Trophoblast cell (in vitro differentiated cells and primary cell): ENCODE results near the gene FCHO1.
"Not testable (repeated sequence)": the region's sequence is repeated elsewhere in the genome, so short reads cannot be mapped to it uniquely, and the experiment has no call there.

Source experiments
- DNase-seq, 2 donors: peaks; one replicate each; pipeline ENCODE4 v3.0.0-alpha.2; 2016
- H2AFZ ChIP-seq: 2 replicates; pipeline ENCODE4 v1.6.1; 2013; ENCODE audit warnings: low read length, moderate library complexity, mild to moderate bottlenecking; ENCODE audit not compliant: insufficient read depth, poor library complexity
- H2AK5ac ChIP-seq: 2 replicates; pipeline ENCODE4 v1.6.1; 2013; ENCODE audit warnings: mild to moderate bottlenecking, low read length
- H2BK120ac ChIP-seq: 2 replicates; pipeline ENCODE4 v1.6.1; 2013; ENCODE audit warnings: low read length, mild to moderate bottlenecking, moderate library complexity; ENCODE audit not compliant: insufficient read depth, poor library complexity
- H2BK12ac ChIP-seq: 2 replicates; pipeline ENCODE4 v1.6.1; 2013; ENCODE audit warnings: mild to moderate bottlenecking, low read length, moderate library complexity
- H2BK5ac ChIP-seq: 2 replicates; pipeline ENCODE4 v1.6.1; 2013; ENCODE audit warnings: low read length, low read depth, moderate library complexity, mild to moderate bottlenecking; ENCODE audit not compliant: poor library complexity
- H3K14ac ChIP-seq: 2 replicates; pipeline ENCODE4 v1.6.1; 2013; ENCODE audit warnings: mild to moderate bottlenecking, low read length
- H3K18ac ChIP-seq: 2 replicates; pipeline ENCODE4 v1.6.1; 2013; ENCODE audit warnings: mild to moderate bottlenecking, low read length
- H3K23ac ChIP-seq: 2 replicates; pipeline ENCODE4 v1.6.1; 2013; ENCODE audit warnings: low read length
- H3K27ac ChIP-seq: 2 replicates; pipeline ENCODE4 v1.5.1; 2013; ENCODE audit warnings: low read depth, mild to moderate bottlenecking, inconsistent platforms, low read length, moderate library complexity
- H3K27me3 ChIP-seq: 2 replicates; pipeline ENCODE4 v1.6.1; 2013; ENCODE audit warnings: inconsistent platforms, mild to moderate bottlenecking, low read length, moderate library complexity; ENCODE audit not compliant: insufficient read depth
- H3K36me3 ChIP-seq, 2 experiments: 1 replicate in 1 of 2; 2 replicates in 1 of 2; pipeline ENCODE4 v1.6.1; 2013; ENCODE audit warnings: low read length in 2 of 2, mild to moderate bottlenecking in 2 of 2, moderate library complexity in 1 of 2; ENCODE audit not compliant: insufficient read depth in 2 of 2, control insufficient read depth in 1 of 2
- H3K4ac ChIP-seq: 2 replicates; pipeline ENCODE4 v1.6.1; 2013; ENCODE audit warnings: low read depth, mild to moderate bottlenecking, low read length, moderate library complexity
- H3K4me1 ChIP-seq, 2 experiments: 1 replicate in 1 of 2; 2 replicates in 1 of 2; pipeline ENCODE4 v1.6.1; 2013; ENCODE audit warnings: low read length in 2 of 2, mild to moderate bottlenecking in 2 of 2, moderate library complexity in 1 of 2; ENCODE audit not compliant: insufficient read depth in 2 of 2, control insufficient read depth in 1 of 2
- H3K4me2 ChIP-seq: 2 replicates; pipeline ENCODE4 v1.6.1; 2013; ENCODE audit warnings: inconsistent platforms, mild to moderate bottlenecking, low read length, moderate library complexity
- H3K4me3 ChIP-seq: 2 replicates; pipeline ENCODE4 v1.5.1; 2013; ENCODE audit warnings: mild to moderate bottlenecking, low read depth, low read length, inconsistent platforms
- H3K79me1 ChIP-seq: one replicate; pipeline ENCODE4 v1.6.1; 2013; ENCODE audit warnings: low read length
- H3K79me2 ChIP-seq: 2 replicates; pipeline ENCODE4 v1.6.1; 2013; ENCODE audit warnings: low read length, mild to moderate bottlenecking; ENCODE audit not compliant: control insufficient read depth, insufficient read depth, poor library complexity
- H3K9ac ChIP-seq: 2 replicates; pipeline ENCODE4 v1.6.1; 2013; ENCODE audit warnings: mild to moderate bottlenecking, low read length
- H3K9me3 ChIP-seq: 2 replicates; pipeline ENCODE4 v1.6.1; 2013; ENCODE audit warnings: low read depth, mild to moderate bottlenecking, control low read depth, inconsistent platforms, low read length; ENCODE audit not compliant: insufficient read depth
- H4K12ac ChIP-seq: 2 replicates; pipeline ENCODE4 v1.6.1; 2013; ENCODE audit warnings: low read depth, mild to moderate bottlenecking, low read length, moderate library complexity
- H4K8ac ChIP-seq: 2 replicates; pipeline ENCODE4 v1.6.1; 2013; ENCODE audit warnings: low read depth, mild to moderate bottlenecking, low read length, moderate library complexity
- H4K91ac ChIP-seq: one replicate; pipeline ENCODE4 v1.6.1; 2013; ENCODE audit warnings: low read depth, mild to moderate bottlenecking, low read length, moderate library complexity
- WGBS: extraction: QIAGEN DNeasy Blood & Tissue Kit; methylation state at CpG from one replicate; pipeline ENCODE4 v1.1.7; 2013; ENCODE audit warnings: missing lambda C conversion rate; ENCODE audit not compliant: insufficient read length, insufficient coverage; ENCODE audit errors: extremely low coverage; 5-methylcytosine and 5-hydroxymethylcytosine counted together

FCHO1 gene

GRCh38 chr19:17780781-17781180 is 29.5 kb downstream of the FCHO1 start:
- H3K4me2 ChIP-seq: no peak overlapping the region
- no peak overlapping the region for H3K14ac ChIP-seq
- peaks cover 3% of the 10 kb centered on the region for H3K9me3 ChIP-seq
- H3K79me1 ChIP-seq: no peaks in the 10 kb centered on the region
- no peak overlapping the region for H4K12ac ChIP-seq
- H3K79me2 ChIP-seq: no peaks in the 10 kb centered on the region
- H3K9ac ChIP-seq: no peak overlapping the region
- H4K8ac ChIP-seq: no peak overlapping the region
- no peak overlapping the region for H2BK120ac ChIP-seq
- H2AFZ ChIP-seq: no peak overlapping the region
- H3K36me3 ChIP-seq: no peaks in the 10 kb centered on the region
- no peak overlapping the region for H3K27ac ChIP-seq
- no peaks in the 10 kb centered on the region for H3K27me3 ChIP-seq
- H3K23ac ChIP-seq: no peak overlapping the region
- H4K91ac ChIP-seq: no peak overlapping the region
- H3K4me3 ChIP-seq: no peak overlapping the region
- DNase-seq: no peak
- no peak overlapping the region for H3K4ac ChIP-seq
- H3K4me1 ChIP-seq: peaks cover 0 to 2% of the 10 kb centered on the region in 2 experiments
- H2AK5ac ChIP-seq: no peak overlapping the region
- H3K18ac ChIP-seq: no peak overlapping the region
- no peak overlapping the region for H2BK5ac ChIP-seq
- WGBS: no CpG with 5 or more reads among the region's 2 CpGs
- no peak overlapping the region for H2BK12ac ChIP-seq

- H2BK12ac ChIP-seq, H3K4ac ChIP-seq, H3K4me3 ChIP-seq, H2BK5ac ChIP-seq, H3K27ac ChIP-seq, H2BK120ac ChIP-seq, H3K14ac ChIP-seq, H3K9me3 ChIP-seq, H2AK5ac ChIP-seq, H3K79me1 ChIP-seq, H4K12ac ChIP-seq, H3K23ac ChIP-seq, H3K27me3 ChIP-seq, H3K4me2 ChIP-seq, H3K79me2 ChIP-seq, H4K8ac ChIP-seq, H3K18ac ChIP-seq, H2AFZ ChIP-seq, H4K91ac ChIP-seq, H3K4me1 ChIP-seq, H3K9ac ChIP-seq, H3K36me3 ChIP-seq: not testable (repeated sequence)
- DNase-seq: peak in 1 of 2 donors; percentile 24
- no CpG with 5 or more reads among the region's 5 CpGs for WGBS
Observed at GRCh38 chr19:17783721-17784120, 32.4 kb downstream of the FCHO1 start.

- no peaks in the 10 kb centered on the region for H3K36me3 ChIP-seq
- H3K4ac ChIP-seq: no peak overlapping the region
- no peak overlapping the region for H3K14ac ChIP-seq
- no peak overlapping the region for H4K8ac ChIP-seq
- H3K4me1 ChIP-seq: no peaks in the 10 kb centered on the region
- no peak overlapping the region for H3K4me3 ChIP-seq
- H2BK120ac ChIP-seq: no peak overlapping the region
- no peak overlapping the region for H4K12ac ChIP-seq
- no peak overlapping the region for H2AK5ac ChIP-seq
- no CpG with 5 or more reads among the region's 32 CpGs for WGBS
- H3K27me3 ChIP-seq: no peaks in the 10 kb centered on the region
- H3K27ac ChIP-seq: no peak overlapping the region
- H2AFZ ChIP-seq: no peak overlapping the region
- no peak overlapping the region for H2BK5ac ChIP-seq
- no peak overlapping the region for H3K23ac ChIP-seq
- no peak overlapping the region for H2BK12ac ChIP-seq
- no peak overlapping the region for H3K18ac ChIP-seq
- H4K91ac ChIP-seq: no peak overlapping the region
- H3K9ac ChIP-seq: no peak overlapping the region
- DNase-seq: peak; percentile 61 to 86
- no peak overlapping the region for H3K4me2 ChIP-seq
- peaks cover 3% of the 10 kb centered on the region for H3K9me3 ChIP-seq
- no peaks in the 10 kb centered on the region for H3K79me2 ChIP-seq
- no peaks in the 10 kb centered on the region for H3K79me1 ChIP-seq
Observed at GRCh38 chr19:17784201-17785008, 33.1 kb downstream of the FCHO1 start.

GRCh38 chr19:17787274-17787913 is 36.1 kb downstream of the FCHO1 start:
- H3K4me1 ChIP-seq: no peaks in the 10 kb centered on the region
- H3K14ac ChIP-seq: no peak overlapping the region
- no peak overlapping the region for H3K18ac ChIP-seq
- H3K4ac ChIP-seq: no peak overlapping the region
- WGBS: no CpG with 5 or more reads among the region's 14 CpGs
- no peak overlapping the region for H3K27ac ChIP-seq
- no peak overlapping the region for H2BK12ac ChIP-seq
- H4K91ac ChIP-seq: no peak overlapping the region
- no peaks in the 10 kb centered on the region for H3K36me3 ChIP-seq
- no peak overlapping the region for H4K12ac ChIP-seq
- H3K9me3 ChIP-seq: peaks cover 4% of the 10 kb centered on the region
- no peak overlapping the region for H2BK5ac ChIP-seq
- H2AFZ ChIP-seq: no peak overlapping the region
- no peak overlapping the region for H3K23ac ChIP-seq
- DNase-seq: no peak
- no peak overlapping the region for H3K4me3 ChIP-seq
- H3K4me2 ChIP-seq: no peak overlapping the region
- no peak overlapping the region for H2BK120ac ChIP-seq
- H3K79me2 ChIP-seq: no peaks in the 10 kb centered on the region
- no peaks in the 10 kb centered on the region for H3K79me1 ChIP-seq
- H2AK5ac ChIP-seq: no peak overlapping the region
- no peak overlapping the region for H4K8ac ChIP-seq
- H3K9ac ChIP-seq: no peak overlapping the region
- no peaks in the 10 kb centered on the region for H3K27me3 ChIP-seq
